RWPE2 (cell line): Measurements from ENCODE around the gene YIPF5.

ENCODE experiments used
- ATAC-seq: fragments of 200-7000 bp; cut with Tn5 transposase; 3 replicates; pipeline ENCODE4 v1.9.1; 2021; ENCODE audit warnings: low read depth
- DNase-seq: peaks from one replicate; pipeline ENCODE4 v3.0.0-alpha.2; 2020; ENCODE audit warnings: low spot score
- H3K27ac ChIP-seq: fragments of 450-650 bp; 2 replicates; pipeline ENCODE4 v1.5.1; 2017; ENCODE audit warnings: mild to moderate bottlenecking; ENCODE audit not compliant: poor library complexity, severe bottlenecking
- H3K27me3 ChIP-seq: fragments of 250-450 bp; sonication (Bioruptor Pico); 2 replicates; pipeline ENCODE4 v1.5.1; 2021; ENCODE audit warnings: mild to moderate bottlenecking, moderate library complexity; ENCODE audit not compliant: insufficient read depth, poor library complexity, severe bottlenecking
- H3K36me3 ChIP-seq: fragments of 250-450 bp; sonication (Bioruptor Pico); 2 replicates; pipeline ENCODE4 v1.5.1; 2020; ENCODE audit warnings: low read depth, mild to moderate bottlenecking, moderate library complexity
- H3K4me1 ChIP-seq: fragments of 250-450 bp; sonication (Bioruptor Pico); 2 replicates; pipeline ENCODE4 v1.5.1; 2021; ENCODE audit warnings: mild to moderate bottlenecking, moderate library complexity; ENCODE audit not compliant: insufficient read depth, poor library complexity, severe bottlenecking
- H3K4me3 ChIP-seq: fragments of 250-450 bp; sonication (Bioruptor Pico); 2 replicates; pipeline ENCODE4 v1.5.1; 2021; ENCODE audit warnings: mild to moderate bottlenecking, moderate library complexity; ENCODE audit not compliant: severe bottlenecking
- H3K9me3 ChIP-seq: fragments of 250-450 bp; sonication (Bioruptor Pico); 2 replicates; pipeline ENCODE4 v1.5.1; 2021; ENCODE audit warnings: mild to moderate bottlenecking, moderate library complexity; ENCODE audit not compliant: severe bottlenecking
- CTCF ChIP-seq: fragments of 450-650 bp; IDR thresholded peaks from one replicate; pipeline ENCODE4 v1.5.1; 2017; ENCODE audit warnings: mild to moderate bottlenecking, moderate library complexity; ENCODE audit not compliant: poor library complexity, severe bottlenecking

YIPF5 gene

GRCh38 chr5:144141585-144141984, 28.9 kb downstream of the YIPF5 start:
- DNase-seq (no peak), ATAC-seq (peak; percentile 13; the same call in 1 of the 3 replicates)
- Histone ChIP-seq H3K27me3 (no peaks in the 10 kb centered on the region), H3K4me3 (no peak overlapping the region), H3K4me1 (peaks cover 6% of the 10 kb centered on the region), H3K9me3 (no peaks in the 10 kb centered on the region), H3K36me3 (no peaks in the 10 kb centered on the region), H3K27ac (no peak overlapping the region)
- TF ChIP-seq CTCF: no peak

GRCh38 chr5:144139586-144139985, 30.9 kb downstream of the YIPF5 start:
- Histone ChIP-seq H3K27ac (no peak overlapping the region), H3K4me3 (no peak overlapping the region), H3K36me3 (no peaks in the 10 kb centered on the region), H3K4me1 (peaks cover 1% of the 10 kb centered on the region), H3K27me3 (no peaks in the 10 kb centered on the region), H3K9me3 (no peaks in the 10 kb centered on the region)
- no peak for DNase-seq
- no peak for TF ChIP-seq CTCF
- ATAC-seq: no peak

- no peak for TF ChIP-seq CTCF
- Histone ChIP-seq H3K4me3 (no peak overlapping the region), H3K9me3 (no peaks in the 10 kb centered on the region), H3K27me3 (no peaks in the 10 kb centered on the region), H3K36me3 (no peaks in the 10 kb centered on the region), H3K27ac (no peak overlapping the region), H3K4me1 (no peaks in the 10 kb centered on the region)
- ATAC-seq (no peak), DNase-seq (no peak)
Measured at GRCh38 chr5:144135113-144135762, 35.2 kb downstream of the YIPF5 start.

GRCh38 chr5:144134194-144134826, 36.1 kb downstream of the YIPF5 start:
- Histone ChIP-seq H3K27me3 (no peaks in the 10 kb centered on the region), H3K9me3 (no peaks in the 10 kb centered on the region), H3K4me1 (no peaks in the 10 kb centered on the region), H3K27ac (no peak overlapping the region), H3K36me3 (no peaks in the 10 kb centered on the region), H3K4me3 (no peak overlapping the region)
- ATAC-seq (no peak), DNase-seq (no peak)
- TF ChIP-seq CTCF: no peak

GRCh38 chr5:144133050-144133633, 37.3 kb downstream of the YIPF5 start:
- no peaks in the 10 kb centered on the region for H3K36me3 ChIP-seq
- TF ChIP-seq CTCF: no peak

More at GRCh38 chr5:144133050-144133633, 37.3 kb downstream of the YIPF5 start:
- DNase-seq (no peak), ATAC-seq (no peak)
- H3K27me3 ChIP-seq: no peaks in the 10 kb centered on the region
- H3K27ac ChIP-seq: no peak overlapping the region
- no peak overlapping the region for H3K4me3 ChIP-seq
- H3K4me1 ChIP-seq: no peaks in the 10 kb centered on the region
- H3K9me3 ChIP-seq: no peaks in the 10 kb centered on the region
